Myocyte (in vitro differentiated cells): ENCODE measurements around the gene RPS6KA2. TPM values are rescaled to one million over a fixed set of nuclear protein-coding genes. Genes with fewer than 3 reads are reported as not detected.
A peak's percentile ranks its signal among the peaks of the same experiment; 100 is the strongest.
"Not testable (repeated sequence)": the region's sequence is repeated elsewhere in the genome, so short reads cannot be mapped to it uniquely, and the experiment has no call there.

Experiments used
- DNase-seq: peaks from one replicate; pipeline ENCODE4 v3.0.0-alpha.2; 2012; ENCODE audit warnings: low read depth
- total RNA-seq: library from RNA; depleted of rRNA; stranded (reverse); fragments of >200 nt; gene quantifications from 2 replicates; pipeline ENCODE4 v1.2.3, GENCODE V29; 2014

The RPS6KA2 gene
- total RNA-seq, 1 donor from 2014 or later = 14.9 TPM

DNA sequence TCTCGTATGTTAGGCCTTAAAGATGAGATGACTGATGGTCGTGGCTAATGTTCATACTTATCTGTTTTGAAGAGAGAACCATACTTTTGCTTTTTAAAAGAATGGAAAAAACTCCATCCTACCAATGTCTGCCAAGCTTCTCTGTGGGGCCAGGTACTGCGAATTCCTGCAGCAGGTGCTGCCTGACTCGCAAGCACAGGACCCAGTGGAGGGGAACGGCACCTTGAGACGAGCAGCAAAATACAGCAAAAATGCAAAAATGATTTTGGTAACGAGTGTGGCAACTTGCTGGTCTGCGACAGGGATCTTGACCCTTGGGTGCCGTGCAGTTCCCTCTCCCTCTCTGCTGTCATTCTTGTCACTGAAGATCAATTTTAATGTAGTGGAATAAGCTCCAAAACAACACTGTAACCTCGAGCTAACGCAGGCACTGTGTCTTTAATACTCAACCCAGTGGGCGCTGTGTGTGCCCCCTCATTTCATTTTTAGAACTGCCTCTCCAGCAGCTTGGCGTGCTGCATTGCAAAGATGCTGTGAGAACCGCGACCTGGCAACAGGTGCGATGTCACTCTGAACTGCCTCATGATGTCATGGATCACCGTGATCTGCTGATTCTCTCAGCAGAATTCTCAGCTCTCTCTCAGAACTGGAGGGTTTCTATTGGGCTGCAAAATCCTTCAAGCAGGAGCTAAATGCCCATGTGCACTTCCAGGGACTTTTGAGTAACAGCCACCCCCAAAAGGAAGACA, 92.2 kb downstream of the RPS6KA2 start:
- DNase-seq = no peak

DNA sequence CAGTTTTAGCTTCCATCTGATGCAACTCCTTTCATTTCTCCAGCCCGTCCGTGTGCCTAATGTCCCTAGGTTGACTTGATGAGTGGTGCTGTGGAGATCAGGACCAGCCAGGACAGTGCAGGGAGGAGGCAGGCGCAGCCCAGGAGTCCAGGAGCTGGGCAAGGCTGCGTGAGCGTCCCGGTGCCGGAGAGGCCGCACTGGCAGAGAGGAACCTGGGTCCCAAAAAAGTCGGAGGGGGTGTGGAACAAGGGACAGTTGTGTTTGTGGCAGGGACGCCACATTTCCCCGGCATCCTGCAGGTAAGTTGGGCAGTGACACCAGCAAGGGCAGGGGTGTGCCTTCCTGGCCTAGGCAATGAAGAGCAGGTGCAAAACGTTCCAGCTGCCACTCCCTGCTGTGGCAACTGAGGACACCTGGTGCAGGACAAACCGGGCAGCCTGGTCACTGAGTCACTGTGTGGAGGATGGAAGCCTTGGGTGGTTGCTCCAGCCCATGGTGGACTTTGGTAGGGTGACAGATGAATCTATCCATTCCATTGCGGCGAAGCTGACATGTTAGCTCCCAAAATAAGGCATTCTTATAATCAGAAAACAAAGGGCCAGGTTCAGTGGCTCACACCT, 93.7 kb downstream of the RPS6KA2 start:
- DNase-seq = no peak

DNA sequence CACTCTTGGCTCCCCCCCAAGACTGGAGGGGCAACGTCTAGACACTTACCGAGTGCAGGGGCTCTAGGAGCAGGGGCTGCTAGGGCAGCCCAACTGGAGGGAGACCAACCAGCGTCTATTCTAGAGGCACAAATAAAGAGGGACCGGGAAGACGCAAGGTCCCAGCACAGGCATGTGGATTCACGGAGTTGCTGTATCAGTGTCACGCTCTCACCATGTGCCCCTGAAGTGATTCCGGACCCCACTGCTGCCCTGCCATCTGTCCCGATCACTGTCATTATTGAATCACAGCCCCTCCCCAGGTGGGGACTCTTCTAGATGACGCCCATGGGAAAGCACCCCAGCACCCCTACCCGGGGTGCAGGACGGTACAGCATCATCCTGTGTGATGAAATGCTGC, 94.7 kb downstream of the RPS6KA2 start:
- DNase-seq = no peak

DNA sequence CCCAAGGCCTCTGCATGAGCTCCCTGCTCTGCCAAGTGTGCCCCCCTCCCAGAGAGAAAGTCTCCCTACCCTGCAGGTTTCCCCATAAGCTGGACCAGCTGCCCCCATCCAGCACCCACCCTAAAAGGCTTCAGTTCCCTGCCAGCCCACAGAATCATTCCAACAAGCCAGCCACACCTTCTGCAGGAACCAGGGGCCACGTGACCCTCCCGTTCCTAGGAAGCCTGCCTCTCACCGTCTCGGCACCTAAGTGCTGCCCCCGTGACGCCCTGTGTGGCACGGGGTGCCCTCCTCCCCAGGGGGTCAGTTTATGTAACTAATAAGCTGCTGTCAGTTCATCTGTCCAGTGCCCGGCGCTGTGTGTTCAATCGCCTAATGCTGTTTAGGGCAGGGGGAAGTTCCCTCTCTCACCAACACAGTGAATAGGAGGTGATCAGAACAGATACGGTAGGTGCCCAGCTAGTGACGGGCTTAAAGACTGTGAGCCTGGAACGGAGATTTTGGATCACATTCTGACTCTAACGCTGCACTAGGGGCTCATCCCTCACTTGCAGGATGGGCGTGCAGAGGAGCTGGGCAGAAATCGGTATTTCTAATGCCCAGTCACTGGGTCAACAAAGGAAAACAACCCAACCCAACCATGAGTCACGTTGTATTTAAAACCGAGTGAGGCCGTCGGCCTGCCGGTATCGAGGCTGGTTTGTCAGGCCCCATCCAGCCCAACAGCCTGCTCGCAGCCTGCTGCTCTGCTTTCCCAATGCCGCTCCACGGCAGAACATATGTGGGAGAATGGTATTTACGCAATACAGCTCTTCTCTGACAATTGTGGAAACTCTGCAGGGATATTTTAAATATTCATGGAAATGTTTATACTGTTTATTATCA, 96.6 kb downstream of the RPS6KA2 start:
- DNase-seq = no peak

DNA sequence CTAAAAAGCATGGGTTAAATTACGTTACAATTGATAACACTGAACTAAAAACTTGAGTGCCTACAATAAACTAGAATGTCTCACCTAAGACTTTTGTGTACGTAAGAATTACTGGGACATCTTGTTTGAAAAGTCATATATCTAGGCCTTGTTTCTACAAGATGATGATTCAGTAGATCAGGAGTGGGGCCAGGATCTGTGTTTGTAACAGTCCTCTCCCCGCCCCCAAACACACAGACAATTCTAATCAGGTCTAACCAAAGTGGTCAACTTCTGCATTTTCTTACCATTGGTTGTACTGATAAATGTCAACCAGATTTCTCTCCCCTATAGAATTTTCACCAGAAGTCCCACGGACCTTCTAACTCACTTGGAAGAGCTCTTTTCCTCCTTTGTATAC, 97.5 kb downstream of the RPS6KA2 start:
- no peak for DNase-seq

DNA sequence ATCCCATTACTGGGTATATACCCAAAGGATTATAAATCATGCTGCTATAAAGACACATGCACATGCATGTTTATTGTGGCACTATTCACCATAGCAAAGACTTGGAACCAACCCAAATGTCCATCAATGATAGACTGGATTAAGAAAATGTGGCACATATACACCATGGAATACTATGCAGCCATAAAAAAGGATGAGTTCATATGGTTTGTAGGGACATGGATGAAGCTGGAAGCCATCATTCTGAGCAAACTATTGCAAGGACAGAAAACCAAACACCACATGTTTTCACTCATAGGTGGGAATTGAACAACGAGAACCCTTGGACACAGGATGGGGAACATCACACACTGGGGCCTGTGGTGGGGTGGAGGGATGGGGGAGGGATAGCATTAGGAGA, 98.0 kb downstream of the RPS6KA2 start:
- not testable (repeated sequence) for DNase-seq

DNA sequence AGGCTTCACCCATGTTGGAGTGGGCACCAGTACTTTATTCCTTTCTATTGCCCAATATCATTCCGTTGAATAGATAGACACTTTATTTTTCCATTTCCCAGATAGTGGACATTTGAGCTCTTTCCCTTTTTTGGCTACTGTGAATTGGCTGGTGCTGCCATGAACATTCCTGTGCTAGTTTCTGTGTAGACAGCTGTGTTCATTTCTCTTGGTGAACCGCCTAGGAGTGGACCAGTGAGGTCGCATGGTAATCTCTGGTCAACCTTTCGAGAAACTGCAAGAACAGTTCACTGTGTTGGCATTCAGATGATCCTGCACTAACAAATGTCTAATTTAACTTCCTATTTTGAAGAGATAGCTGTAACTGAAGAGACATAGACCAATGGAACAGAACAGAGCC, 99.2 kb downstream of the RPS6KA2 start:
- peak; percentile 33 for DNase-seq

DNA sequence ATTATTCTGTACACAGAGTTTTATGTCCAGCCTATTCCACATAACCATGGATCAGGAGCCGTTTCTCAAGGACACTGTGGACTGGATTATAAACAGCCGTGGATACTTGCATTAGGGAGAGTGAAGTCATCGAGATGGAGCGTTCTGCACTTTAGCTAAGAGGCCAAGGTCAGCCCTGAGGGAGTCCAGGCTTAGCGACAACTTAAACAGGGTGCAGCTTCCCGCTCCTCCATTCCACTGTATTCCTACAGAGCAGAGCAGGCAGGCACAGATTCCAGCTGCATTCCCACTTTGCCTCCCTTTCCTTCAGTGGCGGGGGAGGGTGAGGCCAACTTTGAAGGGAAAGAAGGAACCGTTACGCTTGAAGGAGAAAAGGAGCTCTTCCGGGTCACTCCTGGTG, 100.1 kb downstream of the RPS6KA2 start:
- DNase-seq = no peak

DNA sequence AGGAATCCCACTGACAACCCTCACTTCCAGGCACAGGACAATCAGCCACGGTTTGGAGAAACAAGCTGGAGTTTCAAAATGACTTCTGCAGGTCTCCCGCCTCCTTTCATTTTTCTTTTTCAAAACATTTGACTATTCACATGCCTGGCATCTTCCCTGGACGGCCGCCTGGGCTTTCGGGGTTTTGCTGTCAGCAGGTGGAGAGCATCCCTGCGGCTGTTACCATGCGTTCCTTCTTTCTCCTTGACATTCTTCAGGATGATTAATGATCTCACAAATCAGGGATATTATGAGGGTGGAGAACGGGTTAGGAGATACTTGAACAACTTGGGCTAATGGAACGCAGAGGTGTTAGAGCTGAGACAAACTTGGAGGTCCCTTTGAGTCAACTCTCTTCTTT, 101.5 kb downstream of the RPS6KA2 start:
- no peak for DNase-seq

DNA sequence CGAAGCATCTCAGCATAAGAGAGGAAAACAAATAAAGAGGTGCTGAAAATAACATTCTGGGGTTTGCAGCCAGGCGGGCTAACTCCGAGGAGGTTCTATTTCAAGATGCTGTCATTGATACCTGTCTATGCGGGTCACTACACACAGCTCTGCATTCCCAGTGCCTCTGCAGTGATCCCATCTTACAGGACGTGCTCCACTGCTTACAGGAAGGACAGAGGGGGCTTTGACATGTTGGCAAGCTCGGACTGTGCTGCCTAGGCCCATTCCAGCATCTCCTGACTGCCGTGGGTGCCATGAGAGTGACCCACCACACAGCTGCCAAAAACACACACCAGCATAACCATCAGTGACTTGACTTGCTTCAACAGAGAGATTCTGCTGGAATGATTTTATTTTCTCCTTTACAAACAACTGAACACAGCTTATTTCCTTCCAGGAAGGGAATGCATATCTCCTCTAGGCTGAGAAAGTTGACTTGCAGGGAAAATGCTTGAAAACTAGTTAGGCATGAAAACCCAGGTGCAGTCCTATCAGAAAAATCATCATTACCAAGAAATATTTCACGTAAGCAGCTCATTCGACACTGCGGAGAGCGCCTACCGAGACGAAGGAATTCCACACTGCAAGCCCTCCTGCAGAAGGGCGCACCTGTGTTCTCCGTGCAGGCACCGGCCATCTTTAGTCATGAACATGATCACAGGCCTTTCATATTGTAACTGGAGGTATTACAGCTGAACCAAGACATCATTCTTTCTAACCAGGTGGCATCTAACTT, 103.1 kb downstream of the RPS6KA2 start:
- DNase-seq = no peak

DNA sequence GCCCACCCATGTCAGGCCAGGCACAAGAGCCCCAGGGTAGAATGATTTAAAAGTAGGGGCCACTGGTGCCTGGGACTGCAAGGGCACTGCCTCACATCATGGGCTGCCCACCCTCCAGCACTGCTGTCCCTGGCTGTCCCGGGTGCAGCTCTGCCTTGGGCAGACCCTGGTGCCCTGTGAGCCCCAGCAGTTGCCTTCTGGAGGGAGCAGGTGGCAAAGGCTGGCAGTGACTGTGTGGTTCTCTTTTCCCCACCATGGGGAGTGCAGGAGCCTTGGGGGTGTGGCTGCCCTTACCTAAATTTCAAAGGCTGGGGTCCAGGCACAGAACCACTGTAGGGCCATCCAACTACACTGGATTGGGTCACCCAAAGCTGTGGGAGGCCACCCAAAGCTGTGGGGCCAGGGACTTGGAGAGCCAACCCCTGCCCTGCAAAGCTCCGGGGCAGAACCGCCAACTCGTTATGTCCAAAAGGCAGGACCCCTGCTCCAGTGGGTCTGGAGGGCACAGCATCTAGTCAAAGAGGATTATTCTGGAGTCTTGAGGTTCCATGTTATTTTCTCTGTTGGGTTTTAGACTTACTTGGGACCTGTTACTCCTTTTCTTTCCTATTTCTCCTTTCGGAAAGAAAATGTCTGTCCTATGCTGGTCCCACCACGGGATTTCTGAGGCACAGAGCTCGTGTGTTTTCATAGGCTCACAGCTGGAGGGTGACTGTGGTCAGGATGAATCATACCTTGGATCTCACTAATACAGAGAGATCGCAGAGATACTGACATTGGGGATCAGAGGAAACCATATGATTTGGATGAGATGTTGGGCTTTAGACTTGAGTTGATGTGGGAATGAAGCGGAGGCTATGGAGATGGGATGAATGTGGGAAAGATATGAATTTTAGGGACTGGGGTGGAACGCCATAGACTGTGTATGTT, 105.9 kb downstream of the RPS6KA2 start:
- peak; percentile 6 for DNase-seq

DNA sequence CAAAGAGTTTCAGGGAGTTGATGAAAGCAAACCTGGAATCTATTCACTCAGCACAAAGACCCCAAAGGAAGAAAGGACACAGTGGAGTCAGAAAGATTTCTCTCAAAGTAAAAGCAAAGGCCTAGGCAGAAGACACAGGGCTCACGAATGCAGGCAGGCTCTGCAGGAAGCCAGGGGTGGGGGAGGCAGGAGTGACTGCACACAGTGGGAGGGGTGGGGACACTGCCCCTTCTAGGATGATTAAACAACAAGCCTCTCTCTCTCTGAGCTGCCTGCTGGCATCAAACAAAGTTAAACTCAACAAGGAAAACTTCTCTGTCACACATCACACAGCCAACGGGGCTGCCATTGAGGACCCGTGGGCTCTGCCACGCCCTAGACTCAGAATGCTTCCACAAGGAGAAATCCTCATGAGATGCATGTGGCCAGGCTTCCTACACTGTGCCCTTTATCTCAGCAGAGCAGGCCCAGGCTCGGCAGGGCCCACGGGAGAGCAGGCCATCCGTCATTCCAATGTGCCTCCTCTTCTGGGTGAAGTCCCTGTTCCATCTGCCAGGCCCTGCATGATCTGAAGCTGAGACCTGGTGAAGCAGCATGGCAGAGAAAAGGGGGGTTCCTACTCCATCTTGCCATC, 110.7 kb downstream of the RPS6KA2 start:
- DNase-seq = no peak

DNA sequence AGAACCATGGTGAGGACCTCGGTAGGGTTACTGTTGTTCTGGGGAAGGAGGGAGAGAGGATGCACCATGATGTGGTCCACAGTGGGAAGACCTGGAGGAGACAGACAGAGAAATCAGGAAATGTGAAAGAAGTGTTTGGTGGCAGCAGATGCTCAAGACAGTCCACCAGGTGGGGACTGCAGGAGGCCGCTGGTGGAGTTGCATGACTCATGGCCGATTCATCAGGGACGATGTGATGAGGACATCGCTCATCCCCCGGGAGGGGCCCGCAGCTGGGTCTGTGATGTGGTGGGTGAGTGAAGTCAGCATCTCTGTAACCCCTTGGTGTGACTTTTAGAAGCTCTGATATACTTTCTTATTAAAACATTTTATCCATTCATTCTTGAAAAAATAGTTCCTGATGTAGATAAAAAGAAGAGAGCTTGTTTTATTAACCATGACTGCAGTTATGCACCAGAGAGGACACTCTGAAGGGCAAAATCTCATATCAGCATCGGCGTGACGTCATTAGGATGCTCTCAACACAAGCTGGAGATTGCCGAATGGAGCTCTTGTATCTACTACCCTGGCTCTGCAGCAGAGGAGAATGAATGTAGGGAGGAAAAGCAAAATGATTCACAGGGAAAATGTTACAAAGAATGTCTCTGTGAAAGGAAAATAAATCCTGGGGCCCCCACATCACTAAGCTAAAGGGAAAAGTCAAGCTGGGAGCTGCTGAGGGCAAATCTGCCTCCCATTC, 111.8 kb downstream of the RPS6KA2 start:
- DNase-seq = peak; percentile 77

DNA sequence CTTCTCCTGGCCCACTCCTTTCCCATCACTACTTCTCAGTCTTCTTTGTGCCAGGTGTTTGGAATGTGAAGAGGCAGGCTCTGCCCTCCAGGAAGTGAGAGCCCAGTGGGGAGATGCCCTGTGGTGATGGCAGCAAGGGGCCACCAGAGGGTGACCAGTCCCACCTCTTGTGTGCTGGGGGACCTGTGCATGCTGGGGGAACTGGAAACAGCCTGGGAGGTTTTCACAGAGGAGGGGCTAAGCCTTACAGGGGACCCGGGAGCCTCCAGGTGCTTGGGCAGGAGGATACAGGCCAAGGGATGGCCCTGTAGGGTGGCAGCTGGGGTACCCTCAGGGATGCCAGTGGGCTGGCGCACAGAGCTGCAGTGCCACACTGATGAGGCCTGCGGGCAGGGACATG, 112.9 kb downstream of the RPS6KA2 start:
- no peak for DNase-seq

DNA sequence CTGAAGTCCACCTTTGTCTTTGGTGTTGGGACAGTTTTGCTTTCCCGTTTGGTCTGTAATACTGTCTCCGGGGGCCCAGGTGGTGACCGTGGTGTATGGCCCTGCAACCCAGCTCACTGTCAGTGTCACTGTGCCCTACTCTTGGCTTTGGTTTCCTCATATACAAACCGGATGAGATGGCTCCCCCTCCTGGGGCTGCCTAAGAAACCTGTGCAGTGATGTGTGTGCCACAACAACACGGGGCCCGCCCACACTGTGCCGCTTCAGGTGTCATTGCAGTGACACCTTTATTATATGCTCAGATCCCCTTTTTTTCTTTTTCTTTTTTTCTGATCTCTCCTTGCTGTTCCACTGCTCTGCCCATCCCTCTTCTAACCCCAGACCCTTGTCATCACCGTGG, 114.5 kb downstream of the RPS6KA2 start:
- DNase-seq = no peak

DNA sequence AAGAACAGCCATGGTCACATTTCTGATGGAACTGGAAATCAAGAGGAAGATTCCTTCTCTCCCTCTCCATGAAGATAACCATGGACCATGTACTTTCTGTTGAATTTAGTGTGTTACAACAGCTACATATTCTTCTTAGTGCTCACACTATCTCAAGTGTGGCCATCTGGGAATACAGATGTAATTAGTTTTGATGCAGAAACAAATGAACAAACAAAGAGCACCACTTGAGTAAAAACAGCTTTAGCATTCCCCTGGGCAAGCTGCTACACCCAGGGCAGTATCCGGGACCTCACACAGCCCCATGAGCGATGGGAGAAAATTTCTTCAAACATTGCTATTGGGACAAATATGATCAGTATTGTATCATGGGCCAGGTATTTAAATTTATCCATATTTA, 115.7 kb downstream of the RPS6KA2 start:
- DNase-seq = no peak

DNA sequence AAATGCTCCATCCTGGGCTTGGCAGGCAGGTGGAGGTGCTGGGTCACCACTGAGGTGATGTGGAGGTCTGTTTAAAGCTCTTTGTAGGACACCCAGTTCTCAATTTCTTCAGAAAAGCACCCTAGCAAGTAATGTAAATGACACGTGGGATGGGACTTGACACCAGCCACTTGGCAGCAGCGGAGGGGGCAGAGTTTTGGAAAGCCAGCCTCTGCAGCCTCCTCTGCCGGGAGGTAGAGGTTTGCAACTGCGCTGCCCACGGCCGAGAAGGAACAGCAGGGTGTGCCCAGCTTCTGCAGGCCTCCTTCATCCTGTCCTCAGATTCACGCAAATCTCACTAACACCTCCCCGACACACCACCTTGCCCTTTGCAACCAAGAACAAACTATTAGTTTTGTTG, 117.9 kb downstream of the RPS6KA2 start:
- DNase-seq = no peak

DNA sequence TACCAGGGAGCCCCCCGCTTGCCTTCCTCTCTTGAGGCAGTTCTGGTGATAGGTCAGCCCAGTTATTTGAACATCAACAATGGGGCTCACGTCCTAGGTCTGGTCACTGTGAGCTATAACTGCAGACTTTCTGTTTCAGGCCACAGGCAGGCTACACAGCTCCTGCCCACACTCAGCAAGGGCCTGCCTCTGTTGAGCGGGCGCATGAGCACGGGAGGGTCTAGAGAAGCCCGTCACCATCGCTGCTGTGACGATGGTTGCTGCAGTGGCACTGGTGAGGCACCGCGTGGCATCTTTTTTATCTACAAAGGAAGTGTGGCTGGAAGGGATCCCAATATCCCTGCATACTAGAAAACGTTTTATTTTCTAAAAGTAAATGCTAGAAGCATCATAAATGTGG, 118.3 kb downstream of the RPS6KA2 start:
- DNase-seq = no peak
